ENCODE measurements around the gene XAGE3.
"Not testable (repeated sequence)": the region's sequence is repeated elsewhere in the genome, so short reads cannot be mapped to it uniquely, and the experiment has no call there.

The XAGE3 gene, protein sequence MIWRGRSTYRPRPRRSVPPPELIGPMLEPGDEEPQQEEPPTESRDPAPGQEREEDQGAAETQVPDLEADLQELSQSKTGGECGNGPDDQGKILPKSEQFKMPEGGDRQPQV

DNA sequence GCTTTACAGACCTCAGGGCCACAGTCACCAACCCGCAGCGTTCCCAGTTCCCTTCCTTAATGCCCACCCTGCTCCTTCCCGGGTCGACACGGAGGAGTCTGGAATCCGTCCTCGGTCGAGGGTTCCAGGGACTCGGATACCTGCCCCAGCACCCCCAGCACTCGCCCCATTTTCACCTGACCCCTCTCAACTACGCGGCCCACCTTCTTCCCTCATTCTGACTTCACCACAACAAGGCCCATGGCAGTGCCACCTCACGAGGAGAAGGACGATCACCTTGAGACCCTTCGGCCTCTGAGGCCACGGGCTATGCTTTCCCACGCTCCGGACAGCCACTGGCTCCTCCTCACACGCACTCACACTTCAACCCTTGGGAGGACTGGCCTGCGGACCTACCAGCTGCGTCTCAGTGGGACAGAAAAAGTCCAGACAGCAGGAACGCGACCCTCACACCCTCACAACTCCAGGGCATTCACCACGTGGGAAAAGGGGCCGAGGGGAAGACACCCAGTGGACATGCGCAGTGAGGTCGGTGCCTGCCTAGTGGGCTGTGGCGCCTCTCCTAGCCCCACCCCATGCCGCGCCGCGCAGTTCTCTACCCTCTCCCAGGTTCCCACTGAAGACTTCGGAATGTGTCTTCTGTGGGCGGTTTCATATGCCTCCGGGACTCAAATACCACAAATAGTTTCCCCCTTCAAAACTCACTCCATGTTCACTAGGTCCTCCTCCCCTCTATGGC is at the start of gene XAGE3:
Gene XAGE3 (minus strand): TSS at position 474 of the 739 bp plus-strand sequence. CDS start 950 bp downstream, outside the sequence.
- H3K4me3 ChIP-seq (replicated peaks; ENCODE audit: low read depth, low read length): no peak within 1 kb of the TSS
- no peaks in the 10 kb centered on the region for H3K36me3 ChIP-seq (ENCODE audit: control insufficient read depth, insufficient read depth, low read length)
- TF ChIP-seq, protein P1, sequence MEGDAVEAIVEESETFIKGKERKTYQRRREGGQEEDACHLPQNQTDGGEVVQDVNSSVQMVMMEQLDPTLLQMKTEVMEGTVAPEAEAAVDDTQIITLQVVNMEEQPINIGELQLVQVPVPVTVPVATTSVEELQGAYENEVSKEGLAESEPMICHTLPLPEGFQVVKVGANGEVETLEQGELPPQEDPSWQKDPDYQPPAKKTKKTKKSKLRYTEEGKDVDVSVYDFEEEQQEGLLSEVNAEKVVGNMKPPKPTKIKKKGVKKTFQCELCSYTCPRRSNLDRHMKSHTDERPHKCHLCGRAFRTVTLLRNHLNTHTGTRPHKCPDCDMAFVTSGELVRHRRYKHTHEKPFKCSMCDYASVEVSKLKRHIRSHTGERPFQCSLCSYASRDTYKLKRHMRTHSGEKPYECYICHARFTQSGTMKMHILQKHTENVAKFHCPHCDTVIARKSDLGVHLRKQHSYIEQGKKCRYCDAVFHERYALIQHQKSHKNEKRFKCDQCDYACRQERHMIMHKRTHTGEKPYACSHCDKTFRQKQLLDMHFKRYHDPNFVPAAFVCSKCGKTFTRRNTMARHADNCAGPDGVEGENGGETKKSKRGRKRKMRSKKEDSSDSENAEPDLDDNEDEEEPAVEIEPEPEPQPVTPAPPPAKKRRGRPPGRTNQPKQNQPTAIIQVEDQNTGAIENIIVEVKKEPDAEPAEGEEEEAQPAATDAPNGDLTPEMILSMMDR (IDR thresholded peaks at IDR 0.05; ENCODE audit: insufficient read depth, low read length, poor library complexity, severe bottlenecking): no peak
- no peak for DNase-seq (ENCODE audit: extremely low read depth, insufficient read length)
- 0 out of 2 replicates have a peak, but pooled peaks cover 2% of the 10 kb centered on the region for H3K27me3 ChIP-seq (replicated peaks; ENCODE audit: control insufficient read depth, insufficient read depth, low read length)

DNA sequence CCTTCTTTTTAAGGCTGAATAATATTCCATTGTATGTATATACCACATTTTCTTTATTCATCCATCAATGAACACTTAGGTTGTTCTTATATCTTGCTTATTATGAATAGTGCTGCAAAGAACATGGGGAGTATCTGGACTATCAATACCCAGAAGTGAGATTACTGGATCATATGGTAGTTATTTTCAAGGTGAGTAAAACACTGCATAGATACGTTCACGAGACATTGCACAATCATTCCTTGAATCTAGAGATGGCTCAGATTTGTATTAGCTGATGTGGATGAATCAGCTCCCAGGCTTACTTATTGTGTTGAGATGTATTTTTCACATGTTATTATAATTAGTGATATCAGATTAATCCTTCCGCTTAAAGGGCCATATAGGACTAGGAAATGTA is 46.8 kb upstream of the XAGE3 start:
- H3K27me3 ChIP-seq (replicated peaks; ENCODE audit: control insufficient read depth, insufficient read depth, low read length); DNase-seq (ENCODE audit: extremely low read depth, insufficient read length); H3K4me3 ChIP-seq (replicated peaks; ENCODE audit: low read depth, low read length); H3K36me3 ChIP-seq (ENCODE audit: control insufficient read depth, insufficient read depth, low read length): not testable (repeated sequence)

DNA sequence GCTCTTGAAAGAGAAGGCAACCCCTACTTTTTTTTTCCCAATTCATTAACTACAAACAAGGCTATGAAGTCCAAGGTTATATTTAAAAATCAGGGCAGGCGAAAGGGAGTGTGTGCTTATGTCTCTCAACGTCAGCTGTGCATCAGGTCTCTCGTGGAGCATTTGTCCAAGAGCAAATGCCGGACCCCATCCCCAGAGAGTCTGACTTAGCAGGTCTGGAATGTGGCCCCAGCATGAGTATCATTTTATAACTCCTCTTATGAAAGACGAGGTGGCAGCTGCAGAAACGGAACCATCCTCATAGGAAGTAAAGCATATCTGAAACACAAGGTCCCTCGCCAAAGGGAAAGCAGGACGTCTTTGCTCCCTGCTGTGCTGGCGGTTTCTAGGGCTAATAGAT is 45.8 kb upstream of the XAGE3 start:
- H3K36me3 ChIP-seq (ENCODE audit: control insufficient read depth, insufficient read depth, low read length); H3K27me3 ChIP-seq (replicated peaks; ENCODE audit: control insufficient read depth, insufficient read depth, low read length); DNase-seq (ENCODE audit: extremely low read depth, insufficient read length); H3K4me3 ChIP-seq (replicated peaks; ENCODE audit: low read depth, low read length): not testable (repeated sequence)

DNA sequence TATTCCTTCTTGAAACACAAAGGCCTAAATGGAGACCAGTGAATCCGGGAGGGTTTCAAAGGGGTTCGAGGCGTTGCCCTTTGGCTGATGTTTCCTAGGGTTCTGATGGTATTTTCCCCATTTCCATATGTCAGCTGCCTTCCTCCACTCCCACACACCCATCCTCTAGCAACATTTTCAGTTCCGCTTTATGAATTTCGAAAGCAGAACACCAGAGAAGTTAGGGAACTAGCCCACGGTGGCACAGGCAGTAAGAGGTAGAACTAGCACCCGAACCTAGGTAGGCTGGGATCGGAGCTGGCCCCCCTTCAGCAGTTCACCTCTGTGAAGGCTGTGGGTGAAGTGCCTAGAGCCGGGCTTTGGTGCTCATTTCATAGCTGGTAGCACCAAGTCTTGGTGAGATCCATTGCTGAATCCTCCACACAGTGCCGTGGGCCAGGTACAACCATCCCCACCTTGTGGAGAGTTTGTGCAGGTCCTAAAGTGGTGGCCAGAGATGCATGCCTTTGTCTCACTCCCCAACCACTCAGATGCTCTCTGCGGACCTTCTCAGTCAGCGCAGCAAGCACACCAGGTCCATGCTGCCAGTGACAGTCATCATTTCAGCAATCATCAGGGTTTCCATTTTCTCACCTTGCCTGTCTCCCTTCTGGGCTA is 41.6 kb upstream of the XAGE3 start:
- H3K27me3 ChIP-seq (replicated peaks; ENCODE audit: control insufficient read depth, insufficient read depth, low read length); DNase-seq (ENCODE audit: extremely low read depth, insufficient read length); H3K36me3 ChIP-seq (ENCODE audit: control insufficient read depth, insufficient read depth, low read length); H3K4me3 ChIP-seq (replicated peaks; ENCODE audit: low read depth, low read length): not testable (repeated sequence)

DNA sequence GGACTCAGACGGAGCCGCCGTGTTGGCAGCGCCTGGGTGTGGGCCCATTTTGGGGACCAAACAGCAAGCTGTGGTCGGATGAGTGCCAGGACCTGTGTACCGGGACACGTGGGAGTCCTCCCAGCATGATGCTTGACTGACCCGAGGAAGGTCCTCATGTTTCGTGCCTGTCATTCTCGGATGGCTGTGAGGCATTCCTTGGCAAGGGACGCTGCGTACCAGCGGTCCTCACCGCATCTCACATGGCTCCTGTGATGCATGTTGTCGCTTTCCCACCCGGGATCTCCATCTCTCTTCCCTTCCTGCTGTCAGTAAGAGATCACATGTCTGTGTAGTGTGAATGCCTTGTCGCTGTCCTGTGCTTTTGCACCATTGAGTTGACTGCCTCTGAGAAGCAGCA is 40.0 kb upstream of the XAGE3 start:
- not testable (repeated sequence) for H3K36me3 ChIP-seq (ENCODE audit: control insufficient read depth, insufficient read depth, low read length); DNase-seq (ENCODE audit: extremely low read depth, insufficient read length); H3K27me3 ChIP-seq (replicated peaks; ENCODE audit: control insufficient read depth, insufficient read depth, low read length); H3K4me3 ChIP-seq (replicated peaks; ENCODE audit: low read depth, low read length)

DNA sequence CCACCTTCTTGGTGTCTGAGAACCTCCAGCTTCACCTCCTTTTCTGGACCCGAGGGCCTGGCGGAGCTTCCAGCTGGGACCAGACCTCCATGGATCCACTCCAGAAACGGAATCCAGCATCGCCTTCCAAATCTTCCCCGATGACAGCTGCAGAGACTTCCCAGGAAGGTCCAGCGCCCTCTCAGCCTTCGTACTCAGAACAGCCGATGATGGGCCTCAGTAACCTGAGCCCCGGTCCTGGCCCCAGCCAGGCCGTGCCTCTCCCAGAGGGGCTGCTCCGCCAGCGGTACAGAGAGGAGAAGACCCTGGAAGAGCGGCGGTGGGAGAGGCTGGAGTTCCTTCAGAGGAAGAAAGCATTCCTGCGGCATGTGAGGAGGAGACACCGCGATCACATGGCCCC is 39.3 kb upstream of the XAGE3 start:
- DNase-seq (ENCODE audit: extremely low read depth, insufficient read length); H3K27me3 ChIP-seq (replicated peaks; ENCODE audit: control insufficient read depth, insufficient read depth, low read length); H3K4me3 ChIP-seq (replicated peaks; ENCODE audit: low read depth, low read length); H3K36me3 ChIP-seq (ENCODE audit: control insufficient read depth, insufficient read depth, low read length): not testable (repeated sequence)

DNA sequence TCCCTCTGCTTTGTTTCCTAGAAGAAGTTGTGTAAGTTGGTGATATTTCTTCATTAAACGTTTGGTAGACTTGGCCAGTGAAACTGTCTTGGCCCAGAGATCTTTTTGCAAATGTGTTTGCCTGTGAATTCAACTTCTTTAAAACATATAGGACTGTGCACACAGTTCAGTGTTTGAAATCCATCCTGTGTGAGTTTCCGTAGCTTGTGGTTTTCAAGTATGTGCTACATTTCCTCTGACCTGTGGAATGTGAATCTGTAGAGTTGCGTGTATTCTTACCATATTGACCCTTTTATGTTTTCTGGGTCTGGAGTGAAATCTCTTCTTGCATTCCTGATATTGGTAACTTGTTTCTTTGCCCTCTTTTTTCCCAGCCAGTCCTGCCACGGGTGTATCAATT is 38.2 kb upstream of the XAGE3 start:
- H3K27me3 ChIP-seq (replicated peaks; ENCODE audit: control insufficient read depth, insufficient read depth, low read length); H3K36me3 ChIP-seq (ENCODE audit: control insufficient read depth, insufficient read depth, low read length); DNase-seq (ENCODE audit: extremely low read depth, insufficient read length); H3K4me3 ChIP-seq (replicated peaks; ENCODE audit: low read depth, low read length): not testable (repeated sequence)

DNA sequence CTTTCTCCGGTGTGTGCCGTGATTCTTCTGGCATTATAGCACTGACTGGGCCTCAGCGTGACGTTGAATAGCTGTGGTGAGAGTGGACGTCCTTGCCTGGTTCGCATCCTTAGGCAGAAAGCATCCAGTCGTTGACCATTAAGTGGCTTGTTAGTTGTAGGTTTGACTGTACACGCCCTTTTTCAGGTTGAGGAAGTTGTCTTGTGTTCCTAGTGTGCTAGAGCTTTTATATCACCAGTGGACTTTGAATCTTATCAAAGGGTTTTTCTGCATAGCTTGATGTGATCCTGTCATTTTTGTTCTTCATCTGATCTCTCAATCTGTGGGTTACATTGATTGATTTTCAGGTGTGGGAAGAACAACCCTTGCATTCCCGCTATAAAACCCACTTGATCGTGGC is 37.6 kb upstream of the XAGE3 start:
- H3K27me3 ChIP-seq (replicated peaks; ENCODE audit: control insufficient read depth, insufficient read depth, low read length); H3K4me3 ChIP-seq (replicated peaks; ENCODE audit: low read depth, low read length); H3K36me3 ChIP-seq (ENCODE audit: control insufficient read depth, insufficient read depth, low read length); DNase-seq (ENCODE audit: extremely low read depth, insufficient read length): not testable (repeated sequence)

DNA sequence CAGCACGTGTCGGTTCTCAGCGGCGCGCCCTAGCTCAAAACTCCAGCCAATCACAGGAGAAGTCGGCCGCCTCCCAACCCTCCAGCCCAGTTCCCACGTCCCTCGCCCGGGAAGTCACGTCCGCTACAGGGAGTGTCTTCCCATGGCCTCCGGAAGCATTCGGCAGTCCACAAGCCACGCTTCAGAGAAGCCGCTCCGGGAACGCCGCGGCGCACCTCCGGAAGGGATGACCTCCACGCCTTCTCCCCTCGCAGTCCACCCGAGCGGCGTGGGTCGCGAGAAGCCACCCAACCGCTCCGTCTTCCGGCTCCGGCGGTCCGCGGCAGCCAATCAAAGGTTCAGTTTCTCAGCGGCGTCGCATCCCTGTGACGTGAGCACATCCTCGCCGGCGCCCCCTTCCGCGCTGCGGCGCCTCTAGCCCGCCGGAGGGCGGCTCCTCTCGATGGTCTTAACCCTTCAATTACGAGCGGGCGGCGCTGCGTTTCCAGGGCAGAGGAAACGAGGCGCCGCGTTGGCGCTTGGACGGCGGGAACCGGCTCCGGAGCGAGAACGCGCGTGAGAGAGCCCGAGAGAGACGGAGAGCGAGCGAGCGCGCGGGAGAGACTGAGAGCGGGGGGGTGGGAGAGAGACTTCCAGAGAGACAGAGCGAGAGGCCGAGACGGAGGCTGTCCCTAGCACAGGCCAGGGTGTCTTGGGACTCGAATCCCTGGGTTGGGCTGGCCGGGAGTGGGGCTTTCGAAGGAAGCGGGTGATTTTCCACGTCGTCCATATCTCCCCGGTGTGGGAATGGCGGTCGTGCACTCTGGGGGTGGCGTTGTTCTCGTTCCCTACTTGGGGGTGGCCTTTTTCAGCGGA is 29.2 kb upstream of the XAGE3 start, which contains the start of gene FAM156B:
Gene FAM156B (plus strand): TSS at position 476 of the 855 bp plus-strand sequence. CDS start 9,896 bp downstream, outside the sequence.
- H3K36me3 ChIP-seq (ENCODE audit: control insufficient read depth, insufficient read depth, low read length); H3K27me3 ChIP-seq (replicated peaks; ENCODE audit: control insufficient read depth, insufficient read depth, low read length); H3K4me3 ChIP-seq (replicated peaks; ENCODE audit: low read depth, low read length); DNase-seq (ENCODE audit: extremely low read depth, insufficient read length): not testable (repeated sequence)

DNA sequence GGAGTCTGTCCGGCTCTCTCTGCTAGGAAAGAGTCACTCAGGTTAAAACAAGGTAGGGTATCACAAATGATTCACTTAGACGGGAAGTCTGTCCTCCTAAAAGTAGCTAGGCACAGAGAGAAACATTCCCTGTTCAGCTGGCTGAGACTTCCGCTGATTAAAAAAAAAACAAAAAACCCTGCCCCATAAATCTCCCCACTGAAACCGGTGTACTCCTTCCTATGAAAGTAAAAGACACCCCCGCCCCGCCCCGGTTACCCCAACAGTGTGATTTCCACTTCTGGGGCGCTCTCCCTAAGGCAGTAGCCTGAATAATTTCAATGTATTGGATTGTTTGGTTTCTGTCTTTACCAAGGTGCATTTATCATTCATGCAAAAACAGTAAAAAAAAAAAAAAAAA is 28.6 kb upstream of the XAGE3 start:
- not testable (repeated sequence) for H3K4me3 ChIP-seq (replicated peaks; ENCODE audit: low read depth, low read length); DNase-seq (ENCODE audit: extremely low read depth, insufficient read length); H3K36me3 ChIP-seq (ENCODE audit: control insufficient read depth, insufficient read depth, low read length); H3K27me3 ChIP-seq (replicated peaks; ENCODE audit: control insufficient read depth, insufficient read depth, low read length)

DNA sequence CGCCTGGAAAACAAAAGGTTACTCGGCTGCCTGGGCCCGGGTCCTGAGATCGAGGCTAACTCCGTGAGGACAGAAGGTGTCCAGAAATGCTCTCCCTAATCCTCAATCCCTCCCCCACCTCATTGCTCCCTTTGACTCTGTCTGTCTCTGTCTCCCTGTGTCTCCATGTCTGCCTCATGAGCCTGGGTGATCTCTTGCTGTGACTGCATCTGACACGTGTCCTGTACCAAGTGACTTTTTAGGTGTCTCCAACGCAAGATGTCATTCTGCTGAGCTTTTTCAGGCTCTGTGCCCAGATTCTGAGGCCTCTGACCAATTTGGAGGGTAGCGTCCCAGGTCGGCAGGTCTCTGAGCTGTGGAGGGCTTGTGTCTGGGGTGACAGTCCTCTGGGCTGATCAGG is 20.2 kb upstream of the XAGE3 start:
- not testable (repeated sequence) for H3K27me3 ChIP-seq (replicated peaks; ENCODE audit: control insufficient read depth, insufficient read depth, low read length); DNase-seq (ENCODE audit: extremely low read depth, insufficient read length); H3K36me3 ChIP-seq (ENCODE audit: control insufficient read depth, insufficient read depth, low read length); H3K4me3 ChIP-seq (replicated peaks; ENCODE audit: low read depth, low read length)

DNA sequence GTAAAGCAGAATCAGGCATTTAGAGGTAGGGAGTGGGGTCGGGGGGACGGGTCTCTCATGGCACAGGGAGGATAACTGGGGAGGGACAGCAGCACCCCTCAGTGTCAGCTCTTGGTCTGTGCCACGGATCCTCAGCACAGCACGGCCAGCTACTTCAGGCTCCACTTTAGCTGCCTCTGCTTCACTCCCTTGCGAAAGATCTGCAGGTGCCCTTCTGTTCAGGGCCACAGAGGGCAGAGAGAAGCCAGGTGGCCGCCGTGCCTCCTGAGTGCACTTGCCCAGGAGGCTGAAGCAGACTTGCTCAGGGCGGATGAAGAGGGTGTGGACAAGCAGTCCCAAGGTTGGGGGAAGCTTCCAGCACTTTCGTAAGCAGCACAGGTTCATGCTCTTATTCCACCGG is 19.6 kb upstream of the XAGE3 start:
- DNase-seq (ENCODE audit: extremely low read depth, insufficient read length); H3K36me3 ChIP-seq (ENCODE audit: control insufficient read depth, insufficient read depth, low read length); H3K27me3 ChIP-seq (replicated peaks; ENCODE audit: control insufficient read depth, insufficient read depth, low read length); H3K4me3 ChIP-seq (replicated peaks; ENCODE audit: low read depth, low read length): not testable (repeated sequence)
